Tongue (tissue), 2 donors: ENCODE data around the gene RAB7A. TPM values are rescaled to one million over a fixed set of nuclear protein-coding genes. Genes with fewer than 3 reads are reported as not detected.

Experiments
- DNase-seq: peaks from one replicate; pipeline ENCODE4 v3.0.0-alpha.2; 2015
- total RNA-seq: library from RNA; depleted of rRNA; stranded (reverse); fragments of >200 nt; gene quantifications from one replicate; pipeline ENCODE4 v1.2.3, GENCODE V29; 2014

The RAB7A gene
- 53.4 TPM for total RNA-seq

DNA sequence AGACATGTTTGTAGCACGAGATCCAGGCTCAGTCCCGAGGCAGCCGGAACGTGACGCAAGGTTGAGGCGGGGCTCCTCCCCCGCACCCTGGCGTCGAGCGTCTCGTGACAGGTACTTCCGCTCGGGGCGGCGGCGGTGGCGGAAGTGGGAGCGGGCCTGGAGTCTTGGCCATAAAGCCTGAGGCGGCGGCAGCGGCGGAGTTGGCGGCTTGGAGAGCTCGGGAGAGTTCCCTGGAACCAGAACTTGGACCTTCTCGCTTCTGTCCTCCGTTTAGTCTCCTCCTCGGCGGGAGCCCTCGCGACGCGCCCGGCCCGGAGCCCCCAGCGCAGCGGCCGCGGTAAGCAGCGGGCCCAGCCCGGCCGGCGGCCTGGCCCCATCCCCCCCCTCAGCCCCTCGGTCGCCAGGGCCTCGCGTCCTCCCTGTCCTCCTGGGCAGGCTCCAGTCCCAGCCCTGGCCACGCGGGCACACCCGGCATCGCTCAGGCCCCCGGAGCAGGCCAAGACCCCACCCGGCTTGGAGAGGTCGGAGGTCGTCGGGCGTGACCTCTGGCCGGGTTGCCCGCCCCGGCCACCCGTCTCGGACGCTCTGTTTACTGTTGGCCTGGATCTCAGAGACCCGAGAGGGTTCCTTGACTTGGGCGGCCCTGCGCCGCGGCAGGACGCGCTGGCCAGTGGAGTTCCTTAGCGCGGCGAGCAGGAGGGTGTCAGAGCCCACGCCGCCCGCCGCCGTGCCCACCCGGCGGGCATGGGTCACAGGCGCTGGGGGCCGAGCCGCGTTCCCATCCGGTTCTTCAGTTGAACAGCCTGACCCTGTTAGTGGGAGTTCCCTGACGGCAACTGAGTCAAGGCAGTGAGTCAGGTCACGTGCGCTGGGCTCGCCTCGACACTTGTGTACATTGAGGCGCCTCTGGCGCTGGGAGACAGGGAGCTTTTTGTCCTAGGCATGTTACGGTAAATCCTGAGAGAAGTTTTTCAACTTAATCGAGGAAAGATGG lies at the start of gene RAB7A:
Gene RAB7A, plus strand, starts transcription at position 161 of the 994 bp plus-strand sequence. CDS start 69,185 bp downstream, outside the sequence.
- DNase-seq, result peak; percentile 99

GRCh38 chr3:128679338-128679737 lies 46.6 kb upstream of the RAB7A start:
- no peak for DNase-seq

DNA sequence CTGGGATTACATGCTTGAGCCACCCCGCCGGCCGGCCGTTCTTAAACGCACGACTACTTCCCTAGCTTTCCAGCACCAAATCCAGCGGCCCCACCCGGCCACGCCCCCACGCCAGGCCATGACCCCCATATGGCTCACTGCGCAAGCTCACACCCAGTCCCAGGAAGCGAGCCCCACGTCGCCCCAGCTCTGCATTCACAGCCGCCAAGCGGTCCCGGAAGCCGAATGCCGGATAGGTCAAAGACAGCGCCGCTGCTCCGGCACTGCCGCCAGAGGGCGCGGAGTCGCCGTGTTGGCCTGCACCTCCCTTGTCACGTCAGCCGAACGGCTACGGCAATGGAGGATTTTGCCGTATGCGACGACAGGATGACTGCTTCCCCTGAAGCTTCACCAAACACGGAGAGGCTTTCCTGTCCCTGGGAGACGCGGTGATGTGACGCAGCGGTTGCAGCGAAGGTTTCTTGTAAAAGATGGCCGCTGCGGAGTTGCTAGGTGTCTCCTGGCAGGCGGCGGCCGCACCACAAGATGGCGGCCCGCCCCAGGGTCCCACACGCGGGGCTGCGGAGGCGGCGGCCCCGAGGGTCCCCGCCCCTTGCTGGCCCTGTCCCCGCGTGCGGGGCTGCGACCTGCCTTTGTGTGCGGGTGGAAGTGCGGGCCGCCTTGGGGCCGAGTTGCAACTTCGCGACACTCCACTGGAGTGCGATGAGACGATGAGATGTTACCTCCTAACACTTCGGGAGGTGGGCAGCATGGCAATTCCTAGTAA lies 45.2 kb upstream of the RAB7A start:
- DNase-seq, result peak; percentile 99

DNA sequence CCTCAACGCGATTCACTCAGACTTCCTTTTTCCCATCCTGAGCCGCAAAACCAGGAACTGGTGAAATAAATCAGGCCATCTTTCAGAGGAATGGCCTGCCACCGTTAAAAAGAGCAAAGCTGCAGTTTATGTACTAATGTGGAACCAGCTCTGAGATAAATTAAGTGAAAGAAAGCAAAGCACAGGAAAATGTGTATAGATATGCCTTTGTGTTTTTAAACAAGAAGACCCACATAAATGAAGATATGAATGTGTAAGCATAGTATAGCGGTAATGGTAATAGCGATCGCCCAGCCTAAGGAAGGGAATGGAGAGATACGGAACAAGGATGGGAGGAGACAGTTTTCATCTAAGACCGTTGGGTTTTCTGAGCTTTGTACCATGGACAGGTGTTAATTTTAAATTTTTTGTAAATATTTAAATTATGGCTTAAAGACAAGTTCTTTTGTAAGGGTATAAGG lies 44.6 kb upstream of the RAB7A start:
- no peak for DNase-seq

GRCh38 chr3:128683957-128684356 lies 42.0 kb upstream of the RAB7A start:
- no peak for DNase-seq

DNA sequence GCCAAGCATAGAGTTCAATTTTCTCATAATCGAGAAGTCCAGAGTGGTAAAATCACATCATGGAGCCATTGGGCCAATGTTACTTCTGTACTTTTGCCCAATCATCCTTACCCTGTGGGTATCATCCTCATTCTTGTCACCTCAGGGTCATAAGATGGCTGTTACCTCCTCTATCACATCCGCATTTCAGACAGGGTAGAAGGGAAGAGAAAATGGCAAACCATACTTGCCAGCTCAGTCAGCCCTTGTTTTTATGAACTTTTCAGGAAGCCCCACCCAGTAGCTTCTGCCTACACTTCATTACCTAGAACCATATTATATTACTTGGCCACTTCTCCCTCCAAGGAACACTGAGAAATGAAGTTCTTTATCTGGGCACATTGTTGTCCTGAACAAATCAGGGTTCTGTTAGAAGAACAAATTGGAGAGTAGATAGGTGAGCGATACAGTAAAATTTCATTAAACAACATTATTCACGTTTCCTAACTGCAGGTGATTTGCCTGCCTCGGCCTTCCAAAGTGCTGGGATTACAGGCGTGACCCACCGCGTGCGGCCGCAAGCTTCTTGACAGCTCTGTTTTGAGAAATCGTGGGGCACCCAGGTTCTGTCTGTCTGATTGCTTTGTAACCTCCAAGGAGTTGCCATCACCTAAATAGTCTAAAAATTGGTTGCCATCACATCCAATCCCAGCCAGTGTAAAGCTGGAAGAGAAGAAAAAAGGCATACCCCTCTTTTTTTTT lies 40.8 kb upstream of the RAB7A start:
- no peak for DNase-seq

DNA sequence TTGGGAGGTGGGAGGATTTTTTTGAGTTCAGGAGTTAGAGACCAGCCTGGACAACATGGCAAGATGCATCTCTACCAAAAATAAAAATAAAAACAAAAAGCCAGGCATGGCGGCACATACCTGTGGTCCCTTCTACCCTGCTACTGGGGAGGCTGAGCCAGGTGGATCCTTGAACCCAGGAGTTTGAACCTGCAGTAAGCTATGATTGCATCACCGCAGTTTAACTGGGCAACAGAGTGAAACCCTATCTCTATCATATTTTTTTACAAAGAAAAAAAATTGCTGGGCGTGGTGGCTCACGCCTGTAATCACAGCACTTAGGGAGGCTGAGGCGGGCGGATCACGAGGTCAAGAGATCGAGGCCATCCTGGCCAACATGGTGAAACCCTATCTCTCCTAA lies 39.5 kb upstream of the RAB7A start:
- DNase-seq, result no peak

GRCh38 chr3:128689060-128689459 lies 36.9 kb upstream of the RAB7A start:
- no peak for DNase-seq

- no peak for DNase-seq
These were observed 32.3 kb upstream of the RAB7A start for GRCh38 chr3:128693696-128694095.

- DNase-seq, result no peak
These were observed 28.6 kb upstream of the RAB7A start for GRCh38 chr3:128697341-128697740.

DNA sequence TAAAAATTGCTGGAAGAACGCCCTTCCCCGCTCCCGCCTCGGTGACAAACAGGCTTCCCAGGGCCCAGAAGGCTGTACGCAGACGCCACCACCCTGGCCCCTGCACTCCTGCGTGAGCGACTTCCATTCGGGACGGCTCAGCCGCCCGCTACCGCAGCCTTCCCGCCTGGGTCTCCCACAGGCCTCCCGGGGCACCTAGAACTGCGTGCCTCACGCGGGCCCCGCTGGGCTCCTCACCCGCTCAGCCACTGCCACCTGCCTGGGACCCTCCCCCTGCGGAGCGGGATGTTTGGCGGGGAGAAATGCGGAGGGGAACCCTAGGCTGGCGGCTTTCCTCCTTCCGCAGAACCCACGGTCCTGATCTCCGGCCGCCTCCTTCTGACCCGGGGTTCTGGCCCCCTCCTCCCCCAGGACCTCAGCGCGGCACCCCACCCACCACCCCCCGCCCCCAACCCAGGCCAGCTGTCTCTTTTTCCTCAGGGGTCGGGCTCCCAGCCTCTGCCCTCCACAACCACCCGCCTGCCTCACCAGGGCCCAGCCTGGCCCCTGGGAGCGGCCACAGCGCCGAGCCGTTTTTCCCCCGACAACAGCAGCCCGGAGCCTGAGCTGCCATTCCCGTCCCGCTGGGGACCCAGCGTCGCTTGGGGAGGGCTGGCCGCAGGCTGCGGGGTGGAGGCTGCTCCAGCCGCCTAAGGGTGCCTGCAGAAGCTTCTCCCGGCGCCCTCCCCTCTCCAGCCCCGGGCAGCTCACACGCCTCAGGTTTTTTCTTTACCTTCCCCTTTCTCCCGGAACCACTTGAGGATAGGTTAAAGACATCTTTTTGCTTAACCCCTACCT lies 27.6 kb upstream of the RAB7A start:
- DNase-seq, result peak; percentile 41

- peak; percentile 24 for DNase-seq
These were observed 24.4 kb upstream of the RAB7A start for GRCh38 chr3:128701342-128702212.

- no peak for DNase-seq
These were observed 23.6 kb upstream of the RAB7A start for GRCh38 chr3:128702391-128702790.

- no peak for DNase-seq
These were observed 22.4 kb upstream of the RAB7A start for GRCh38 chr3:128703561-128703960.

DNA sequence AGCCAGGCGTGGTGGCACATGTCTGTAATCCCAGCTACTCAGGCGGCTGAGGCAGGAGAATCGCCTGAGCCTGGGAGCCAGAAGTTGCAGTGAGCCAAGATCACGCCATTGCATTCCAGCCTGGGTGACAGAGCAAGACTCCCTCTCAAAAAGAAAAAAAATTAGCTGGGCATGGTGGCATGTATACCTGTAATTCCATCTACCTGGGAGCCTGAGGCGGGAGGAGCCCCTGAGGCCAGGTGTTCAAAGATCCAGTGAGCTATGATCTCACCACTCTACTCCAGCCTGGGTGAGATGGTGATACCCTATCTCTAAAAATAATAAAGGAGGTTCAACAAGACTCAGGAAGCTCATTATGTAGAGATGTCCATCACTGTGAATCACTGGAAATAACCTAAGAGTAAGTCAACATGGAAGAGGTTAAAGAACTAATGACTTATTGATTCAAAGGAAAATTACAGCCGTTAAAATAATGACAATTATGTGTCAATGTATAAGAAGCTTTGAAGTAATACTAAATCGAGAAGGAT lies 19.8 kb upstream of the RAB7A start:
- no peak for DNase-seq

DNA sequence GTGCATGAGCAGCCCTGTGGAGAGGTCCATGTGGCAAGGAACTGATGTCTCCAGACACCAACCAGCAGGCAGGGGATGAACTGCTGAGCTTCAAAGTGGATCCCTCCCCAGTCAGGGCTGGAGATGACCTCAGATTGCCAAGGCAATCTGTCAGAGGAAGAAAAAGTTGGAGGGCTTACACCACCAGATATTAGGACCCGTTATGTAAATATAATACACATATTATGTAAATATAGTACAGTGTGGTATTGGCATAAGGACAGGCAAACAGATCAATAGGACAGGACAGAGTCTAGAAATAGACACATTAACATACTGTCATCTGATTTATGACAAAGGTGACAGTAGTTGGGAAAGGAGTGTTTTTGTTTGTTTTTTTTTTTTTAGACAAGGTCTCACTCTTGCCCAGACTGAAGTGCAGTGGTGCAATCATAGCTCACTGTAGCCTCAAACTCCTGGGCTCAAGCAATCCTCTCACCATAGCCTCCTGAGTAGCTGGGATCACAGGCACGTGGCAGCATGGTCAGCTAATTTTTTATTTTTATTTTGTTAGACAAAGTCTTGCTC lies 18.0 kb upstream of the RAB7A start:
- DNase-seq, result no peak

DNA sequence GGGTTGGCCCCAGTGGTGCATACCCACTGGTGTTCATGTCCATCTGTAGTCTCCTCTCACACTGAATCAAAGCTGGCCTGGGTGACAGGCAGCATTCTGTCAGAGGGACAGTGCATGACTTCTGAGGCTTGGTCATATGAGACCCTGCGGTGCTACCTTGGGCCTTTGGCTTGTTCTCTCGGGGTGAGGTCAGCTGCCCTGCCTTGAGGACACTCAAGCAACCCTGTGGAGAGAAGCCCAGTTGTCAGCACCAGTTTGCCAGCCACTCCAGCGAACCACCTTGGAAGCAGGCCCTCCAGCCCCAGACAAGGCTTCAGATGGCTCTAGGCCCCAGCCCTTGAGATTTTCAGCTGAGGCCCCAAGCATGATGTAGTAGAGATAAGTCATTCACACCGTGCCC lies 16.9 kb upstream of the RAB7A start:
- no peak for DNase-seq

- peak; percentile 42 for DNase-seq
These were observed 16.3 kb upstream of the RAB7A start for GRCh38 chr3:128709506-128710210.

- DNase-seq, result no peak
These were observed 15.1 kb upstream of the RAB7A start for GRCh38 chr3:128710816-128711433.
